Measurements from ENCODE around the gene GNPNAT1.

- TF ChIP-seq PATZ1 (CRISPR knock-in tag; IDR thresholded peaks at IDR 0.05; ENCODE audit: borderline replicate concordance) (no peak), ZFP3 (CRISPR knock-in tag; IDR thresholded peaks at IDR 0.05) (no peak), RARB (CRISPR knock-in tag; IDR thresholded peaks at IDR 0.05) (no peak), SNAI2 (CRISPR knock-in tag; IDR thresholded peaks at IDR 0.05) (no peak), OSR1 (CRISPR knock-in tag; IDR thresholded peaks at IDR 0.05) (no peak), CSDC2 (CRISPR knock-in tag; IDR thresholded peaks at IDR 0.05) (no peak), CSRNP3 (CRISPR knock-in tag; IDR thresholded peaks at IDR 0.05) (no peak), TSHZ2 (CRISPR knock-in tag; IDR thresholded peaks at IDR 0.05) (no peak), GLIS3 (CRISPR knock-in tag; IDR thresholded peaks at IDR 0.05) (no peak), ZNF565 (CRISPR knock-in tag; conservative IDR thresholded peaks at IDR 0.05; ENCODE audit: low read depth) (no peak), CREB5 (CRISPR knock-in tag; IDR thresholded peaks at IDR 0.05; ENCODE audit: low read depth) (no peak), PPARA (CRISPR knock-in tag; IDR thresholded peaks at IDR 0.05; ENCODE audit: borderline replicate concordance) (no peak), TCF4 (CRISPR knock-in tag; IDR thresholded peaks at IDR 0.05; ENCODE audit: borderline replicate concordance) (no peak)
These were observed 7.4 kb upstream of the GNPNAT1 start for GRCh38 chr14:52798826-52799225.
